Measurements from ENCODE around the gene RSPRY1.

DNA sequence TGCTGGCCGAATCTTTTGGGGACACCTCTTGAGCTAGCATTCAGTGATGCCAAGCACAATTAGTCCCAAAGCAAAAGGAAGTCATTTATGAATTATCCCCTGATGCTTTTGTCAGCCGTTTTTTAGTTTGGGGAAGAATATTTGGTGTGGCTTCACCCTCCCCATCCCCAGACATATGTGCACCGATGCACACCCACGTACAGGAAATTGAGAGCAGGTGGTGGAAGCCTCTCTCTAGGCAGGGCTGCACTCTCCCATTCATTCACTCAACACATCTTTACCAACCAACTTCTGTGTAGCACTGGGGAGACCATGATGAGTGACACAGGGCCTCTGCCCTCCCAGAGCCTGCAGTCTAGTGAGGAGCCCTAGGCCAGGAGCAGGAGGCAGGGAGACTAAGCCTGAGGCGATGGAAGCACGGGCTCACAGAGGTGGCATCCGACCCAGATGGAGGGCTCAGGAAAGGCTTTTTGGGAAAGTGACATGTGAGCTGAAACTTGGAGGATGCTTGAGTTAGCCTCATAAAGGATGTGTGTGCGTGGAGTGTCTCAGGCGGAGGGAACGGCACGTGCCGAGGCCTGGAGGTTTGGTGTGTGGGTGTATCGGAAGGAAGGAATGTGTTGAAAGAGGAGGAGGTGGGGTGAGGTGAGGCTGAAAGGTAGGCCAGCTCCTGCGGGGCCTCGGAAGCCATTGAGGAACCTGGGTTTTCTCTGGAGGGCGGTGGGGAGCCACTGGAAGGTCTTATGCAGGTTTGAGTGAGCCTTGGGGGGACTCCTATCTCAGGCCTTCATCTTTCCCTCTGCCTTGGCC is 44.1 kb upstream of the RSPRY1 start:
- TF ChIP-seq, protein P1, sequence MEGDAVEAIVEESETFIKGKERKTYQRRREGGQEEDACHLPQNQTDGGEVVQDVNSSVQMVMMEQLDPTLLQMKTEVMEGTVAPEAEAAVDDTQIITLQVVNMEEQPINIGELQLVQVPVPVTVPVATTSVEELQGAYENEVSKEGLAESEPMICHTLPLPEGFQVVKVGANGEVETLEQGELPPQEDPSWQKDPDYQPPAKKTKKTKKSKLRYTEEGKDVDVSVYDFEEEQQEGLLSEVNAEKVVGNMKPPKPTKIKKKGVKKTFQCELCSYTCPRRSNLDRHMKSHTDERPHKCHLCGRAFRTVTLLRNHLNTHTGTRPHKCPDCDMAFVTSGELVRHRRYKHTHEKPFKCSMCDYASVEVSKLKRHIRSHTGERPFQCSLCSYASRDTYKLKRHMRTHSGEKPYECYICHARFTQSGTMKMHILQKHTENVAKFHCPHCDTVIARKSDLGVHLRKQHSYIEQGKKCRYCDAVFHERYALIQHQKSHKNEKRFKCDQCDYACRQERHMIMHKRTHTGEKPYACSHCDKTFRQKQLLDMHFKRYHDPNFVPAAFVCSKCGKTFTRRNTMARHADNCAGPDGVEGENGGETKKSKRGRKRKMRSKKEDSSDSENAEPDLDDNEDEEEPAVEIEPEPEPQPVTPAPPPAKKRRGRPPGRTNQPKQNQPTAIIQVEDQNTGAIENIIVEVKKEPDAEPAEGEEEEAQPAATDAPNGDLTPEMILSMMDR (conservative IDR thresholded peaks at IDR 0.05; ENCODE audit: low read depth, low read length) = no peak
- TF ChIP-seq RAD21 (IDR thresholded peaks at IDR 0.05; ENCODE audit: low read length) (no peak), POLR2A (IDR thresholded peaks at IDR 0.05; ENCODE audit: low read depth, low read length) (no peak), RFX5 (IDR thresholded peaks at IDR 0.05; ENCODE audit: low read depth, low read length) (no peak), SMC3 (IDR thresholded peaks at IDR 0.05; ENCODE audit: low read depth, low read length) (no peak), CHD1 (IDR thresholded peaks at IDR 0.05; ENCODE audit: low read depth, low read length) (no peak), BHLHE40 (IDR thresholded peaks at IDR 0.05; ENCODE audit: low read depth, low read length) (no peak), NFE2L2 (IDR thresholded peaks at IDR 0.05; ENCODE audit: low read depth, low read length) (no peak), CEBPB (IDR thresholded peaks at IDR 0.05; ENCODE audit: low read depth, low read length) (no peak), MXI1 (IDR thresholded peaks at IDR 0.05; ENCODE audit: borderline replicate concordance, low read depth, low read length) (no peak), RCOR1 (IDR thresholded peaks at IDR 0.05; ENCODE audit: insufficient replicate concordance, low read length) (no peak), MAFK (IDR thresholded peaks at IDR 0.05; ENCODE audit: low read depth, low read length) (no peak)
- TF ChIP-seq, protein P2, sequence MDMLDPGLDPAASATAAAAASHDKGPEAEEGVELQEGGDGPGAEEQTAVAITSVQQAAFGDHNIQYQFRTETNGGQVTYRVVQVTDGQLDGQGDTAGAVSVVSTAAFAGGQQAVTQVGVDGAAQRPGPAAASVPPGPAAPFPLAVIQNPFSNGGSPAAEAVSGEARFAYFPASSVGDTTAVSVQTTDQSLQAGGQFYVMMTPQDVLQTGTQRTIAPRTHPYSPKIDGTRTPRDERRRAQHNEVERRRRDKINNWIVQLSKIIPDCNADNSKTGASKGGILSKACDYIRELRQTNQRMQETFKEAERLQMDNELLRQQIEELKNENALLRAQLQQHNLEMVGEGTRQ (IDR thresholded peaks at IDR 0.05; ENCODE audit: low read depth, low read length) = no peak
- TF ChIP-seq, protein P3, sequence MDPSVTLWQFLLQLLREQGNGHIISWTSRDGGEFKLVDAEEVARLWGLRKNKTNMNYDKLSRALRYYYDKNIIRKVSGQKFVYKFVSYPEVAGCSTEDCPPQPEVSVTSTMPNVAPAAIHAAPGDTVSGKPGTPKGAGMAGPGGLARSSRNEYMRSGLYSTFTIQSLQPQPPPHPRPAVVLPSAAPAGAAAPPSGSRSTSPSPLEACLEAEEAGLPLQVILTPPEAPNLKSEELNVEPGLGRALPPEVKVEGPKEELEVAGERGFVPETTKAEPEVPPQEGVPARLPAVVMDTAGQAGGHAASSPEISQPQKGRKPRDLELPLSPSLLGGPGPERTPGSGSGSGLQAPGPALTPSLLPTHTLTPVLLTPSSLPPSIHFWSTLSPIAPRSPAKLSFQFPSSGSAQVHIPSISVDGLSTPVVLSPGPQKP (IDR thresholded peaks at IDR 0.05; ENCODE audit: borderline replicate concordance, low read depth, low read length) = no peak
